Skeletal muscle satellite cell (primary cell): ENCODE results near the gene COL15A1.

Experiments
- H3K27me3 ChIP-seq: 2 replicates; pipeline ENCODE4 v1.7.0; 2013; ENCODE audit warnings: low read length; ENCODE audit not compliant: control insufficient read depth, insufficient read depth
- H3K36me3 ChIP-seq: 2 replicates; pipeline ENCODE4 v1.7.0; 2013; ENCODE audit warnings: mild to moderate bottlenecking, control low read depth, low read length; ENCODE audit not compliant: insufficient read depth
- H3K4me1 ChIP-seq: 2 replicates; pipeline ENCODE4 v1.7.0; 2013; ENCODE audit warnings: low read length; ENCODE audit not compliant: control insufficient read depth, insufficient read depth
- H3K4me2 ChIP-seq: 2 replicates; pipeline ENCODE4 v1.7.0; 2013; ENCODE audit warnings: mild to moderate bottlenecking, low read length
- H3K4me3 ChIP-seq: 2 replicates; pipeline ENCODE4 v1.7.0; 2013; ENCODE audit warnings: low read length
- H3K9ac ChIP-seq: 2 replicates; pipeline ENCODE4 v1.7.0; 2013; ENCODE audit warnings: mild to moderate bottlenecking, low read depth, low read length, moderate library complexity
- H3K9me3 ChIP-seq: replicated peaks from 2 replicates; pipeline ENCODE4 v1.7.0; 2013; ENCODE audit warnings: mild to moderate bottlenecking, control low read depth, low read length

The COL15A1 gene

GRCh38 chr9:99069546-99069945 is 125.8 kb downstream of the COL15A1 start:
- H3K4me3 ChIP-seq: no peak overlapping the region
- no peaks in the 10 kb centered on the region for H3K9me3 ChIP-seq
- H3K4me2 ChIP-seq: no peak overlapping the region
- peaks cover 1% of the 10 kb centered on the region for H3K27me3 ChIP-seq
- no peaks in the 10 kb centered on the region for H3K36me3 ChIP-seq
- no peak overlapping the region for H3K9ac ChIP-seq
- peaks cover 30% of the 10 kb centered on the region for H3K4me1 ChIP-seq

GRCh38 chr9:99070681-99071080 is 127.0 kb downstream of the COL15A1 start:
- Histone ChIP-seq H3K36me3 (no peaks in the 10 kb centered on the region), H3K4me2 (no peak overlapping the region), H3K4me1 (peaks cover 40% of the 10 kb centered on the region), H3K9ac (no peak overlapping the region), H3K27me3 (no peaks in the 10 kb centered on the region), H3K9me3 (no peaks in the 10 kb centered on the region), H3K4me3 (no peak overlapping the region)

- no peak overlapping the region for H3K4me3 ChIP-seq
- H3K9ac ChIP-seq: no peak overlapping the region
- H3K9me3 ChIP-seq: no peaks in the 10 kb centered on the region
- no peaks in the 10 kb centered on the region for H3K36me3 ChIP-seq
- H3K4me2 ChIP-seq: no peak overlapping the region
- H3K27me3 ChIP-seq: no peaks in the 10 kb centered on the region
- peaks cover 47% of the 10 kb centered on the region for H3K4me1 ChIP-seq
Measured at GRCh38 chr9:99071313-99072039, 127.8 kb downstream of the COL15A1 start.

GRCh38 chr9:99072040-99072394 is 128.3 kb downstream of the COL15A1 start:
- no peaks in the 10 kb centered on the region for H3K9me3 ChIP-seq
- H3K9ac ChIP-seq: no peak overlapping the region
- H3K4me3 ChIP-seq: no peak overlapping the region
- H3K27me3 ChIP-seq: peaks cover 2% of the 10 kb centered on the region
- H3K4me1 ChIP-seq: peaks cover 52% of the 10 kb centered on the region
- no peak overlapping the region for H3K4me2 ChIP-seq
- H3K36me3 ChIP-seq: no peaks in the 10 kb centered on the region

GRCh38 chr9:99073347-99073746 is 129.6 kb downstream of the COL15A1 start:
- Histone ChIP-seq H3K27me3 (peaks cover 9% of the 10 kb centered on the region), H3K4me2 (no peak overlapping the region), H3K9ac (no peak overlapping the region), H3K4me3 (no peak overlapping the region), H3K9me3 (no peaks in the 10 kb centered on the region), H3K36me3 (no peaks in the 10 kb centered on the region), H3K4me1 (peaks cover 53% of the 10 kb centered on the region)

GRCh38 chr9:99073985-99074901 is 130.5 kb downstream of the COL15A1 start:
- H3K4me3 ChIP-seq: no peak overlapping the region
- H3K4me1 ChIP-seq: peaks cover 50% of the 10 kb centered on the region
- no peak overlapping the region for H3K9ac ChIP-seq
- H3K9me3 ChIP-seq: no peaks in the 10 kb centered on the region
- no peaks in the 10 kb centered on the region for H3K36me3 ChIP-seq
- H3K4me2 ChIP-seq: no peak overlapping the region
- H3K27me3 ChIP-seq: peaks cover 14% of the 10 kb centered on the region

GRCh38 chr9:99074902-99075245 is 131.2 kb downstream of the COL15A1 start:
- H3K4me1 ChIP-seq: peaks cover 46% of the 10 kb centered on the region
- H3K9me3 ChIP-seq: no peaks in the 10 kb centered on the region
- H3K4me3 ChIP-seq: no peak overlapping the region
- peak overlapping the region; percentile 66 for H3K4me2 ChIP-seq
- no peaks in the 10 kb centered on the region for H3K36me3 ChIP-seq
- peaks cover 18% of the 10 kb centered on the region for H3K27me3 ChIP-seq
- peak overlapping the region; percentile 74 for H3K9ac ChIP-seq

- H3K36me3 ChIP-seq: no peaks in the 10 kb centered on the region
- peak overlapping the region; percentile 16 for H3K4me3 ChIP-seq
- H3K4me1 ChIP-seq: peaks cover 42% of the 10 kb centered on the region
- H3K27me3 ChIP-seq: peaks cover 18% of the 10 kb centered on the region
- H3K9me3 ChIP-seq: no peaks in the 10 kb centered on the region
- H3K9ac ChIP-seq: peak overlapping the region; percentile 74
- peak overlapping the region; percentile 66 for H3K4me2 ChIP-seq
Measured at GRCh38 chr9:99075246-99075912, 131.7 kb downstream of the COL15A1 start.

- peaks cover 35% of the 10 kb centered on the region for H3K4me1 ChIP-seq
- H3K27me3 ChIP-seq: peaks cover 18% of the 10 kb centered on the region
- no peak overlapping the region for H3K4me3 ChIP-seq
- peak overlapping the region; percentile 27 for H3K9ac ChIP-seq
- H3K36me3 ChIP-seq: no peaks in the 10 kb centered on the region
- H3K4me2 ChIP-seq: no peak overlapping the region
- H3K9me3 ChIP-seq: no peaks in the 10 kb centered on the region
Measured at GRCh38 chr9:99076030-99076429, 132.3 kb downstream of the COL15A1 start.

- Histone ChIP-seq H3K36me3 (no peaks in the 10 kb centered on the region), H3K9ac (peak overlapping the region; percentile 27), H3K4me2 (no peak overlapping the region), H3K27me3 (peaks cover 18% of the 10 kb centered on the region), H3K9me3 (no peaks in the 10 kb centered on the region), H3K4me1 (peaks cover 29% of the 10 kb centered on the region), H3K4me3 (no peak overlapping the region)
Measured at GRCh38 chr9:99076483-99077171, 132.9 kb downstream of the COL15A1 start.

- Histone ChIP-seq H3K9ac (no peak overlapping the region), H3K36me3 (no peaks in the 10 kb centered on the region), H3K27me3 (peaks cover 28% of the 10 kb centered on the region), H3K4me1 (peaks cover 23% of the 10 kb centered on the region), H3K9me3 (no peaks in the 10 kb centered on the region), H3K4me2 (no peak overlapping the region), H3K4me3 (no peak overlapping the region)
Measured at GRCh38 chr9:99078717-99079116, 135.0 kb downstream of the COL15A1 start.
